H1 (cell line): ENCODE data around the gene NRN1. TPM values are rescaled to one million over a fixed set of nuclear protein-coding genes. Genes with fewer than 3 reads are reported as not detected.
A peak's percentile ranks its signal among the peaks of the same experiment; 100 is the strongest.

ENCODE experiments used
- EZH2 ChIP-seq: fragments of 200-600 bp; sonication (generic); IDR thresholded peaks from 2 replicates; pipeline ENCODE4 v1.7.1; 2012; ENCODE audit warnings: low read depth, mild to moderate bottlenecking, moderate library complexity, low read length, inconsistent platforms; ENCODE audit not compliant: severe bottlenecking
- SUZ12 ChIP-seq: fragments of 200-600 bp; sonication (generic); IDR thresholded peaks from 2 replicates; pipeline ENCODE4 v1.6.1; 2012; ENCODE audit warnings: mild to moderate bottlenecking, inconsistent platforms, low read length, moderate library complexity, mixed read lengths
- polyA plus RNA-seq, 7 experiments: library from polyadenylated mRNA; depleted of rRNA in 3 of 7; stranded (reverse) in 5 of 7; unstranded in 2 of 7; fragments of >200 nt in 5 of 7; fragments of 200-250 nt in 2 of 7; gene quantifications; 1 replicate in 5 of 7; 2 replicates in 1 of 7; 4 replicates in 1 of 7; pipeline versions ENCODE4 v1.2.1 to v1.2.3, GENCODE V29; 2011 to 2013; ENCODE audit warnings: missing spikeins in 2 of 7, mixed read lengths in 2 of 7
- total RNA-seq: library from RNA; stranded (reverse); fragmentation: NEBNext Ultra II Directional; extraction: Animal tissue kit (Norgen Biotek cat#: 25700); gene quantifications from 2 replicates; pipeline ENCODE4 v1.2.1, GENCODE V29; 2021

The NRN1 gene
- total and polyA plus RNA-seq, 2 of the 8 experiments (the other 6 are each of a cell fraction or from before 2014, with no cell fraction given) = 0.06 to 0.26 TPM

DNA sequence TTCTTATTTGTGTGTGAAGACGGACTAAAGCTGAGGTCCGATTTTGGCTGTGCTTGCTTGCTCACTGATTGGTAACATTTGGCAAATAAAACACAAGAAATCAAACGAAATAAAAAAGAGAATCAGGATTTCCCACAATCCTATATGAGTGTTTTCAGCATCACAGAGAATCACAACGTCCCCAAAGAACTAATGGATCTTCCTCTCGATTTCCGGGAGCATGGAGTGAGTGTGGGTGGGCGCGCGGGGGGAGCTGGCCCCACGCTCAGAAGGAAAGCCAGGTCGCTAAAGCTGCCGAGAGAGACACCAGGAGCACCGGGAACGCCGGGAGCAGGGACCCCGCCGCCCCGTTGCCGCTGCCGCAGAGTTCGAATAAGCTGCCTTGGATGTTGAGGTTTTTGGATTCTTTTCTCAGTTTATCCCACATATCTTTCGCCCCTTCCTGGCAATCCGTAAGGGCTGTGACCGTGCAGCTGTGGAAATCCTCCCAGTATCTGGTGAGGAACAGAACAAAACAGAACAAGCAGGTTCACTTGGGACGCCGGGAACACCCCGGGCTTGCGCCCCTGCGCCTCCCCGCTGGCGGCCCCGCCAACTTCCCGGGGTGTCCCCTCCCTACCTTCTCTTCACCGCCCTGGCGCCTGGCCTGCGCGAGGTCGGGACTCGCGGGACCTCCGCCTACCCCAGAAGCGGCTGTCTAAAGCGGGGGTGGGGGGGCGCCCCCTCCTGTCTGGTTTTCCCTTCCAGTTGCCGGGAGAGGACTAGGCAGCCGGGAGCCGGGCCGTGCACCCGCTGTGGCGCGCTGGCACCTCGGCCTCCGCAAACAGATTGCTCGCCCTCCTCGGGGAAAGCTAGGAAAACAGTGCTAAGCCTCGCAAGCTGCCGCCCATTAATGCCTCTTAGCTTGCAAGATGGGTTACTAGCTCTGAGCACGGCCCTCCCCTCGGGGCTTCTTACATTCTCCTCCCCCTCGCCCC is 7.7 kb downstream of the NRN1 start (continued):
- peak; percentile 75 for TF ChIP-seq EZH2
- TF ChIP-seq SUZ12 = peak; percentile 96
